Panc1 (cell line): ENCODE results near the gene SGO2. TPM values are rescaled to one million over a fixed set of nuclear protein-coding genes. Genes with fewer than 3 reads are reported as not detected.

ENCODE experiments used
- ATAC-seq: fragments of 200-7000 bp; cut with Tn5 transposase; 2 replicates; pipeline ENCODE4 v1.9.1; 2020; ENCODE audit warnings: mild to moderate bottlenecking, moderate library complexity
- BruUV-seq: library from RNA; stranded (reverse); fragments of 400-500 nt; replicated peaks from 2 replicates; lab custom pipeline; 2021; lab: Mats Ljungman, UMichigan
- CTCF ChIA-PET: fragments of 300-600 bp; sonication (Branson Sonifier 250); formaldehyde crosslinking; loops from one replicate; lab custom pipeline; 2022; ENCODE audit warnings: antibody characterized with exemption; lab: Charles Lee
- POLR2A ChIA-PET: fragments of 300-600 bp; sonication (Branson Sonifier 250); formaldehyde crosslinking; loops from one replicate; lab custom pipeline; 2022; ENCODE audit warnings: antibody characterized with exemption; lab: Charles Lee
- DNase-seq: peaks from one replicate; pipeline ENCODE4 v3.0.0-alpha.2; 2010; ENCODE audit warnings: low read depth, low spot score
- H3K27ac ChIP-seq: 2 replicates; pipeline ENCODE4 v1.5.1; 2011; ENCODE audit warnings: mild to moderate bottlenecking, low read length, inconsistent platforms
- H3K27me3 ChIP-seq: fragments of 200-500 bp; sonication (Bioruptor generic); 2 replicates; pipeline ENCODE4 v1.6.0; 2014; ENCODE audit warnings: low read length, inconsistent platforms; ENCODE audit not compliant: control insufficient read depth, insufficient read depth
- H3K36me3 ChIP-seq: fragments of 200-500 bp; sonication (Bioruptor generic); 2 replicates; pipeline ENCODE4 v1.5.1; 2014; ENCODE audit warnings: inconsistent platforms, mild to moderate bottlenecking, low read length, moderate library complexity; ENCODE audit not compliant: control insufficient read depth, insufficient read depth
- H3K4me1 ChIP-seq: 2 replicates; pipeline ENCODE4 v1.5.1; 2011; ENCODE audit warnings: inconsistent platforms, mild to moderate bottlenecking, low read length, moderate library complexity; ENCODE audit not compliant: control insufficient read depth, insufficient read depth
- H3K4me3 ChIP-seq, 2 experiments: 2 replicates each; pipeline ENCODE4 v1.5.1; 2011 to 2012; ENCODE audit warnings: low read depth in 2 of 2, low read length in 2 of 2, mild to moderate bottlenecking in 2 of 2, inconsistent platforms in 1 of 2, moderate library complexity in 1 of 2
- H3K9me3 ChIP-seq: fragments of 200-500 bp; sonication (Bioruptor generic); 2 replicates; pipeline ENCODE4 v1.5.1; 2014; ENCODE audit warnings: low read depth, mild to moderate bottlenecking, inconsistent platforms, low read length, moderate library complexity; ENCODE audit not compliant: control insufficient read depth, insufficient read depth
- POLR2AphosphoS5 ChIP-seq: IDR thresholded peaks from 2 replicates; pipeline ENCODE4 v1.6.1; 2012; ENCODE audit warnings: mild to moderate bottlenecking, low read depth, low read length, moderate library complexity
- REST ChIP-seq, 2 experiments: IDR thresholded peaks; 2 replicates each; pipeline ENCODE4 v1.6.1; 2011 to 2012; ENCODE audit warnings: low read depth in 2 of 2, control low read depth in 1 of 2, low read length in 1 of 2, mild to moderate bottlenecking in 1 of 2, moderate library complexity in 1 of 2; ENCODE audit not compliant: insufficient read depth in 1 of 2
- SIN3A ChIP-seq: IDR thresholded peaks from 2 replicates; pipeline ENCODE4 v1.6.1; 2012; ENCODE audit warnings: low read depth, mild to moderate bottlenecking, low read length, moderate library complexity, borderline replicate concordance; ENCODE audit not compliant: insufficient read depth
- TCF7L2 ChIP-seq: IDR thresholded peaks from 2 replicates; pipeline ENCODE4 v1.6.1; 2011; ENCODE audit warnings: mild to moderate bottlenecking, low read depth, low read length, inconsistent platforms
- in situ Hi-C: cut with HindIII; loops from 2 replicates; pipeline ENCODE4 v1.10.0; 2016; ENCODE audit warnings: low sequenced_read_pairs, low pct_unique_long_range_greater_than_20kb
- intact Hi-C: fragments of 100-400 bp; cut with micrococcal nuclease; formaldehyde crosslinking; loops from one replicate; pipeline ENCODE4 v1.10.0; 2022; ENCODE audit not compliant: unreplicated experiment
- total RNA-seq: library from RNA; stranded (reverse); gene quantifications from one replicate; pipeline ENCODE4 v1.2.1, GENCODE V29; 2021; ENCODE audit not compliant: unreplicated experiment
- TF ChIP-seq, protein P1 (sequence below): fragments of 450-650 bp; IDR thresholded peaks from 2 replicates; pipeline ENCODE4 v1.5.1; 2017; ENCODE audit warnings: mild to moderate bottlenecking

Gene SGO2
- total RNA-seq, 1 experiment from 2014 or later, result 34.0 TPM

GRCh38 chr2:200631287-200631686, 105.3 kb downstream of the SGO2 start:
- Histone ChIP-seq H3K4me1 (no peaks in the 10 kb centered on the region), H3K4me3 (no peak overlapping the region), H3K27ac (no peak overlapping the region), H3K9me3 (no peaks in the 10 kb centered on the region), H3K27me3 (no peaks in the 10 kb centered on the region; the same call in 1 of the 2 replicates), H3K36me3 (no peaks in the 10 kb centered on the region)
- ATAC-seq, result no peak
- DNase-seq, result no peak
- intact Hi-C loops (no loop called here), in situ Hi-C loops (no loop called here)
- POLR2A ChIA-PET, result no interaction called here
- BruUV-seq, result no TSS peak
- TF ChIP-seq POLR2AphosphoS5 (no peak), SIN3A (no peak), REST (IDR thresholded peaks at IDR 0.05; ENCODE audit: insufficient read depth in 1 of 2, low read depth in 2 of 2, low read length in 1 of 2) (no peak), TCF7L2 (no peak)
- TF ChIP-seq, protein P1, sequence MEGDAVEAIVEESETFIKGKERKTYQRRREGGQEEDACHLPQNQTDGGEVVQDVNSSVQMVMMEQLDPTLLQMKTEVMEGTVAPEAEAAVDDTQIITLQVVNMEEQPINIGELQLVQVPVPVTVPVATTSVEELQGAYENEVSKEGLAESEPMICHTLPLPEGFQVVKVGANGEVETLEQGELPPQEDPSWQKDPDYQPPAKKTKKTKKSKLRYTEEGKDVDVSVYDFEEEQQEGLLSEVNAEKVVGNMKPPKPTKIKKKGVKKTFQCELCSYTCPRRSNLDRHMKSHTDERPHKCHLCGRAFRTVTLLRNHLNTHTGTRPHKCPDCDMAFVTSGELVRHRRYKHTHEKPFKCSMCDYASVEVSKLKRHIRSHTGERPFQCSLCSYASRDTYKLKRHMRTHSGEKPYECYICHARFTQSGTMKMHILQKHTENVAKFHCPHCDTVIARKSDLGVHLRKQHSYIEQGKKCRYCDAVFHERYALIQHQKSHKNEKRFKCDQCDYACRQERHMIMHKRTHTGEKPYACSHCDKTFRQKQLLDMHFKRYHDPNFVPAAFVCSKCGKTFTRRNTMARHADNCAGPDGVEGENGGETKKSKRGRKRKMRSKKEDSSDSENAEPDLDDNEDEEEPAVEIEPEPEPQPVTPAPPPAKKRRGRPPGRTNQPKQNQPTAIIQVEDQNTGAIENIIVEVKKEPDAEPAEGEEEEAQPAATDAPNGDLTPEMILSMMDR, result no peak
- CTCF ChIA-PET, result no interaction called here

Other genes with a start within 250 kb of the SGO2 start
- 282 TPM for gene SPATS2L, start 219.5 kb upstream of the SGO2 start, total RNA-seq
- gene KCTD18, start 16.1 kb upstream of the SGO2 start, total RNA-seq, result 14.7 TPM
- gene AOX1, start 59.8 kb downstream of the SGO2 start, total RNA-seq, result 3.0 TPM